Fibroblast of lung (primary cell): Measurements from ENCODE around the gene DENND1A. TPM values are rescaled to one million over a fixed set of nuclear protein-coding genes. Genes with fewer than 3 reads are reported as not detected.
A peak's percentile ranks its signal among the peaks of the same experiment; 100 is the strongest.

Experiments used
- DNase-seq, 2 donors: peaks; one replicate each; pipeline versions ENCODE4 v3.0.0 to v3.0.0-alpha.2; 2010; ENCODE audit warnings: low read depth in 2 of 2
- H2AFZ ChIP-seq: 2 replicates; pipeline ENCODE4 v1.5.1; 2012; ENCODE audit warnings: low read length, control low read depth, inconsistent platforms
- H3K27ac ChIP-seq: 2 replicates; pipeline ENCODE4 v1.5.1; 2011; ENCODE audit warnings: low read length, control low read depth; ENCODE audit not compliant: insufficient read depth
- H3K27me3 ChIP-seq: 2 replicates; pipeline ENCODE4 v1.5.1; 2011; ENCODE audit warnings: mild to moderate bottlenecking, low read length; ENCODE audit not compliant: control insufficient read depth, insufficient read depth
- H3K36me3 ChIP-seq: 2 replicates; pipeline ENCODE4 v1.5.1; 2011; ENCODE audit warnings: low read length; ENCODE audit not compliant: control insufficient read depth, insufficient read depth
- H3K4me1 ChIP-seq: 2 replicates; pipeline ENCODE4 v1.5.1; 2011; ENCODE audit warnings: low read length; ENCODE audit not compliant: control insufficient read depth, insufficient read depth; ENCODE audit errors: extremely low read depth
- H3K4me2 ChIP-seq: 2 replicates; pipeline ENCODE4 v1.5.1; 2011; ENCODE audit warnings: low read length, control low read depth; ENCODE audit not compliant: insufficient read depth; ENCODE audit errors: extremely low read depth
- H3K4me3 ChIP-seq, 4 experiments: fragments of 200-600 bp in 1 of 4; sonication (generic) in 1 of 4; replicated peaks in 1 of 4; 2 replicates each; pipeline ENCODE4 v1.5.1; 2011 to 2016; ENCODE audit warnings: low read length in 4 of 4, low read depth in 3 of 4, mild to moderate bottlenecking in 3 of 4, control low read depth in 2 of 4, inconsistent platforms in 1 of 4, mixed read lengths in 1 of 4; ENCODE audit not compliant: insufficient read depth in 1 of 4; ENCODE audit errors: control extremely low read depth in 1 of 4
- H3K79me2 ChIP-seq: 2 replicates; pipeline ENCODE4 v1.5.1; 2012; ENCODE audit warnings: mild to moderate bottlenecking, low read length, inconsistent platforms; ENCODE audit not compliant: control insufficient read depth, insufficient read depth
- H3K9ac ChIP-seq: 2 replicates; pipeline ENCODE4 v1.5.1; 2011; ENCODE audit warnings: mild to moderate bottlenecking, low read length, control low read depth; ENCODE audit not compliant: insufficient read depth
- H3K9me3 ChIP-seq: 2 replicates; pipeline ENCODE4 v1.5.1; 2012; ENCODE audit warnings: low read depth, low read length; ENCODE audit not compliant: control insufficient read depth, insufficient read depth
- H4K20me1 ChIP-seq: 2 replicates; pipeline ENCODE4 v1.5.1; 2011; ENCODE audit warnings: low read length; ENCODE audit not compliant: control insufficient read depth, insufficient read depth; ENCODE audit errors: extremely low read depth
- EZH2 ChIP-seq: IDR thresholded peaks from 2 replicates; pipeline ENCODE4 v1.5.1; 2012; ENCODE audit warnings: low read length, control low read depth, mild to moderate bottlenecking; ENCODE audit errors: missing control alignments
- polyA plus RNA-seq, 2 donors: library from polyadenylated mRNA; depleted of rRNA in 1 of 2; stranded (reverse) in 1 of 2; unstranded in 1 of 2; fragments of >200 nt; gene quantifications; 2 replicates each; pipeline ENCODE4 v1.2.1, GENCODE V29; 2011 to 2012; ENCODE audit warnings: missing spikeins in 1 of 2
- total RNA-seq: library from RNA; depleted of rRNA; stranded (reverse); fragments of >200 nt; gene quantifications from 2 replicates; pipeline ENCODE4 v1.2.1, GENCODE V29; 2014
- TF ChIP-seq, protein P1 (sequence below), 2 donors: IDR thresholded peaks in 1 of 2; conservative IDR thresholded peaks in 1 of 2; 1 replicate in 1 of 2; 2 replicates in 1 of 2; pipeline ENCODE4 v1.5.1; 2011 to 2012; ENCODE audit warnings: low read length in 2 of 2, control low read depth in 1 of 2, inconsistent platforms in 1 of 2, low read depth in 1 of 2, mild to moderate bottlenecking in 1 of 2

The DENND1A gene
- total and polyA plus RNA-seq, 2 donors (not counting 1 experiment from before 2014, with no cell fraction given): 13.0 to 18.3 TPM

GRCh38 chr9:123455187-123455586 lies 474.7 kb downstream of the DENND1A start:
- H3K27ac ChIP-seq: no peak overlapping the region
- H3K36me3 ChIP-seq: no peaks in the 10 kb centered on the region
- no peaks in the 10 kb centered on the region for H3K79me2 ChIP-seq
- H4K20me1 ChIP-seq: no peaks in the 10 kb centered on the region
- TF ChIP-seq, protein P1, sequence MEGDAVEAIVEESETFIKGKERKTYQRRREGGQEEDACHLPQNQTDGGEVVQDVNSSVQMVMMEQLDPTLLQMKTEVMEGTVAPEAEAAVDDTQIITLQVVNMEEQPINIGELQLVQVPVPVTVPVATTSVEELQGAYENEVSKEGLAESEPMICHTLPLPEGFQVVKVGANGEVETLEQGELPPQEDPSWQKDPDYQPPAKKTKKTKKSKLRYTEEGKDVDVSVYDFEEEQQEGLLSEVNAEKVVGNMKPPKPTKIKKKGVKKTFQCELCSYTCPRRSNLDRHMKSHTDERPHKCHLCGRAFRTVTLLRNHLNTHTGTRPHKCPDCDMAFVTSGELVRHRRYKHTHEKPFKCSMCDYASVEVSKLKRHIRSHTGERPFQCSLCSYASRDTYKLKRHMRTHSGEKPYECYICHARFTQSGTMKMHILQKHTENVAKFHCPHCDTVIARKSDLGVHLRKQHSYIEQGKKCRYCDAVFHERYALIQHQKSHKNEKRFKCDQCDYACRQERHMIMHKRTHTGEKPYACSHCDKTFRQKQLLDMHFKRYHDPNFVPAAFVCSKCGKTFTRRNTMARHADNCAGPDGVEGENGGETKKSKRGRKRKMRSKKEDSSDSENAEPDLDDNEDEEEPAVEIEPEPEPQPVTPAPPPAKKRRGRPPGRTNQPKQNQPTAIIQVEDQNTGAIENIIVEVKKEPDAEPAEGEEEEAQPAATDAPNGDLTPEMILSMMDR (conservative IDR thresholded peaks at IDR 0.05 in 1 of 2, IDR thresholded peaks at IDR 0.05 in 1 of 2; ENCODE audit: low read depth in 1 of 2, low read length in 2 of 2): no peak
- H3K27me3 ChIP-seq: no peaks in the 10 kb centered on the region
- no peak overlapping the region for H3K4me2 ChIP-seq
- no peaks in the 10 kb centered on the region for H3K9me3 ChIP-seq
- no peaks in the 10 kb centered on the region for H3K4me1 ChIP-seq
- DNase-seq: no peak
- no peak overlapping the region for H2AFZ ChIP-seq
- H3K4me3 ChIP-seq: no peak overlapping the region
- H3K9ac ChIP-seq: no peak overlapping the region

GRCh38 chr9:123454361-123454760 lies 475.6 kb downstream of the DENND1A start:
- H3K79me2 ChIP-seq: no peaks in the 10 kb centered on the region
- no peaks in the 10 kb centered on the region for H3K27me3 ChIP-seq
- TF ChIP-seq, protein P1 (conservative IDR thresholded peaks at IDR 0.05 in 1 of 2, IDR thresholded peaks at IDR 0.05 in 1 of 2; ENCODE audit: low read depth in 1 of 2, low read length in 2 of 2): no peak
- no peak for TF ChIP-seq EZH2
- no peaks in the 10 kb centered on the region for H3K9me3 ChIP-seq
- DNase-seq: no peak
- H3K27ac ChIP-seq: no peak overlapping the region
- no peak overlapping the region for H3K9ac ChIP-seq
- H3K4me1 ChIP-seq: no peaks in the 10 kb centered on the region
- no peak overlapping the region for H3K4me2 ChIP-seq
- H2AFZ ChIP-seq: no peak overlapping the region
- H4K20me1 ChIP-seq: no peaks in the 10 kb centered on the region
- H3K36me3 ChIP-seq: no peaks in the 10 kb centered on the region
- H3K4me3 ChIP-seq: no peak overlapping the region

DNA sequence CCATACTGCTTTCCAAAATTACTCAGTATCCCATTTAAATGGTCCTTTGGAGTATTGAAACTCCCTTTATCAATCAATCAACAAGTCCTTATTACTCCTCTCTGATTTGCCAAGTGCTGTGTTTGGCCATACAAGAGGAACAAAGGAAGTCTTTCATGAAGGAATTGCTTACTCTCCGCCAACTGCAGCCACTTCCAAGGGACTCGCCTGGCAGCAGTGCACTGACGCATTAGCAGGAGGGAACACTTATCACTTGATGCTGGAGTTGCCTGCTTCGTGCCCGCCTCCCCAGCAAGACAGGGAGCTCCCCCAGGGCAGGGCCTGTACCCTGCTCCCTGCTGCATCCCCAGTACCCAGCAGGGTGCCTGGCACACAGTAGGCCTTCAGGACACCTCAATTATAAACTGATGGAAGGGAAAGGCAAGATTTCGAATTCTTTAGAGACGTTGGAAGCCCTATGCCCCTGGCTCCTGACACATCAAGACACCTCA lies 476.1 kb downstream of the DENND1A start:
- H2AFZ ChIP-seq: no peak overlapping the region
- H3K27ac ChIP-seq: no peak overlapping the region
- no peak overlapping the region for H3K4me2 ChIP-seq
- H3K79me2 ChIP-seq: no peaks in the 10 kb centered on the region
- no peak overlapping the region for H3K9ac ChIP-seq
- DNase-seq: peak in 1 of 2 donors; percentile 6
- H3K4me1 ChIP-seq: no peaks in the 10 kb centered on the region
- no peaks in the 10 kb centered on the region for H3K9me3 ChIP-seq
- H3K4me3 ChIP-seq: no peak overlapping the region
- H3K36me3 ChIP-seq: no peaks in the 10 kb centered on the region
- no peak for TF ChIP-seq EZH2
- TF ChIP-seq, protein P1 (conservative IDR thresholded peaks at IDR 0.05 in 1 of 2, IDR thresholded peaks at IDR 0.05 in 1 of 2; ENCODE audit: low read depth in 1 of 2, low read length in 2 of 2): no peak
- no peaks in the 10 kb centered on the region for H4K20me1 ChIP-seq
- no peaks in the 10 kb centered on the region for H3K27me3 ChIP-seq
